Effector CD8-positive, alpha-beta T cell (primary cell): ENCODE measurements around the gene TPRN.

Source experiments
- DNase-seq: peaks from one replicate; lab custom pipeline; 2025; lab: John Stamatoyannopoulos, UW

Gene TPRN

GRCh38 chr9:137161558-137162486 lies 38.7 kb downstream of the TPRN start:
- no peak for DNase-seq

GRCh38 chr9:137160716-137161557 lies 39.6 kb downstream of the TPRN start:
- DNase-seq, result no peak

- DNase-seq, result no peak
Observed at GRCh38 chr9:137160054-137160425, 40.5 kb downstream of the TPRN start.

GRCh38 chr9:137159105-137160053 lies 41.2 kb downstream of the TPRN start:
- DNase-seq, result no peak

- no peak for DNase-seq
Observed at GRCh38 chr9:137158625-137159024, 41.9 kb downstream of the TPRN start.

GRCh38 chr9:137157618-137158415 lies 42.7 kb downstream of the TPRN start:
- no peak for DNase-seq

- peak; percentile 54 for DNase-seq
Observed at GRCh38 chr9:137156567-137157375, 43.8 kb downstream of the TPRN start.

- DNase-seq, result no peak
Observed at GRCh38 chr9:137152844-137153405, 47.6 kb downstream of the TPRN start.

- peak; percentile 23 for DNase-seq
Observed at GRCh38 chr9:137150617-137151457, 49.7 kb downstream of the TPRN start.

GRCh38 chr9:137149942-137150616 lies 50.5 kb downstream of the TPRN start:
- DNase-seq, result no peak

GRCh38 chr9:137149363-137149762 lies 51.2 kb downstream of the TPRN start:
- no peak for DNase-seq

GRCh38 chr9:137148661-137149060 lies 51.9 kb downstream of the TPRN start:
- DNase-seq, result no peak

- no peak for DNase-seq
Observed at GRCh38 chr9:137148242-137148641, 52.3 kb downstream of the TPRN start.

GRCh38 chr9:137147793-137148160 lies 52.8 kb downstream of the TPRN start:
- no peak for DNase-seq

GRCh38 chr9:137147091-137147792 lies 53.3 kb downstream of the TPRN start:
- DNase-seq, result no peak

GRCh38 chr9:137146527-137146918 lies 54.0 kb downstream of the TPRN start:
- no peak for DNase-seq

GRCh38 chr9:137145731-137146526 lies 54.6 kb downstream of the TPRN start:
- no peak for DNase-seq
